Subcutaneous abdominal adipose tissue (tissue), 5 donors: Measurements from ENCODE around the gene GPR107.

Experiments used
- H3K27ac ChIP-seq: one replicate; pipeline ENCODE4 v1.7.0; 2013; ENCODE audit warnings: low read depth, mild to moderate bottlenecking, inconsistent platforms, low read length, moderate library complexity
- H3K27me3 ChIP-seq, 5 donors: one replicate each; pipeline ENCODE4 v1.7.0; 2013; ENCODE audit warnings: low read length in 5 of 5, inconsistent platforms in 1 of 5; ENCODE audit not compliant: control insufficient read depth in 5 of 5, insufficient read depth in 4 of 5
- H3K36me3 ChIP-seq, 5 donors: one replicate each; pipeline ENCODE4 v1.7.0; 2013; ENCODE audit warnings: low read length in 5 of 5; ENCODE audit not compliant: control insufficient read depth in 5 of 5, insufficient read depth in 5 of 5
- H3K4me1 ChIP-seq, 5 donors: one replicate each; pipeline ENCODE4 v1.7.0; 2013; ENCODE audit warnings: low read length in 5 of 5, mild to moderate bottlenecking in 3 of 5, moderate library complexity in 1 of 5; ENCODE audit not compliant: control insufficient read depth in 5 of 5, insufficient read depth in 5 of 5
- H3K4me3 ChIP-seq, 5 donors: one replicate each; pipeline ENCODE4 v1.7.0; 2013; ENCODE audit warnings: low read length in 5 of 5, low read depth in 1 of 5
- H3K9ac ChIP-seq, 5 donors: one replicate each; pipeline ENCODE4 v1.7.0; 2013; ENCODE audit warnings: low read length in 5 of 5, mild to moderate bottlenecking in 4 of 5, moderate library complexity in 3 of 5
- H3K9me3 ChIP-seq, 5 donors: one replicate each; pipeline ENCODE4 v1.7.0; 2013; ENCODE audit warnings: low read length in 5 of 5; ENCODE audit not compliant: control insufficient read depth in 5 of 5
- donor health status: healthy.
- donor health status: healthy.
- donor health status: healthy.
- donor health status: healthy.
- donor health status: healthy.

The GPR107 gene

GRCh38 chr9:130174920-130175321 is 121.2 kb downstream of the GPR107 start:
- peaks cover 0 to 15% (median 12%) of the 10 kb centered on the region in 5 donors for H3K4me1 ChIP-seq
- H3K9ac ChIP-seq = no peak overlapping the region
- no peaks in the 10 kb centered on the region for H3K36me3 ChIP-seq
- H3K27me3 ChIP-seq = peaks cover 0 to 13% (median 10%) of the 10 kb centered on the region in 5 donors
- no peaks in the 10 kb centered on the region for H3K9me3 ChIP-seq
- no peak overlapping the region for H3K27ac ChIP-seq
- H3K4me3 ChIP-seq = no peak overlapping the region

DNA sequence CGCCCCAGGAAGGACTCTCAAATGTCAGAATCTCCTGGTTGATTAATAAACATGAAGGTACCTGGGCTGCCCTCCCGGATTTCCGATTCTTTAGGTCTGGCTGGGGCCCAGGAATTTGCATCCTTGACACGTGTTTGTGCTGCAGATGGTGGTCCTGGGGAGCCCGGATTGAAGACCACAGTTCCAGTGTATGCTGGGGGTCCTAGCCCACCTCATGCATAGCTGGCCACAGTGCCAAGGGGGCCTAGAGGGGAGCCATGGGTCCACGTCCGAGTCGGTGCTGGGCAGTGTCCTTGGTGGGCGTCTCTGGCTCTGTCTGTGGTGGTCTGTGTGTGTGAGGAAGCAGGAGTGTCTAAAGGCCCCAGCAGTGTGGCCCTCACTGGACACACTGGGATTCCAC is 121.6 kb downstream of the GPR107 start:
- Histone ChIP-seq H3K9me3 (no peaks in the 10 kb centered on the region), H3K27ac (no peak overlapping the region), H3K9ac (no peak overlapping the region), H3K4me3 (no peak overlapping the region), H3K36me3 (no peaks in the 10 kb centered on the region), H3K4me1 (peaks cover 0 to 15% (median 12%) of the 10 kb centered on the region in 5 donors), H3K27me3 (peaks cover 0 to 13% (median 10%) of the 10 kb centered on the region in 5 donors)

DNA sequence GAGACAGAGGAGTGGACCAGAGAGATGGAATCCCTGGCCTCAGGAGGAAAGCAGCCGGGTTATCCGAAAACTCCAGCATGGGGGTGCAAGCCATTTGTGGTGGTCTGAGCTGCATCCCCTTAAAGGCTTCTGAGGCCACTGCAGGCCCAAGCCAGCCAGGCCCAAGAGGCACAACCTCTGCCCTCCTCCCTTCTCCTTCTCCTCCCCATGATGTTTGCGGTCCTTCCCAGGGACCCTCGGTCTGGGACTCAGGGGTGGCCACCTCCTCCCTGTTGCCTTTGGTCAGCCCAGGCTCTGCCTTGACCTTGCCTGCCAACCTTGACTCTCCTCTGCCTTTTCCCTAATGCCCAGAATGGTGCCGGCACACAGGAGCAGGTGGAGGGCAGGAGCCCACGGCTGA is 123.1 kb downstream of the GPR107 start:
- no peak overlapping the region for H3K4me3 ChIP-seq
- H3K9me3 ChIP-seq = no peaks in the 10 kb centered on the region
- peaks cover 0 to 11% (median 8%) of the 10 kb centered on the region in 5 donors for H3K4me1 ChIP-seq
- peaks cover 0 to 11% (median 10%) of the 10 kb centered on the region in 5 donors for H3K27me3 ChIP-seq
- H3K36me3 ChIP-seq = no peaks in the 10 kb centered on the region
- no peak overlapping the region for H3K27ac ChIP-seq
- no peak overlapping the region for H3K9ac ChIP-seq

- Histone ChIP-seq H3K4me3 (no peak overlapping the region), H3K27ac (no peak overlapping the region), H3K4me1 (peaks cover 0 to 5% (median 4%) of the 10 kb centered on the region in 5 donors), H3K9me3 (no peaks in the 10 kb centered on the region), H3K36me3 (no peaks in the 10 kb centered on the region), H3K27me3 (peaks cover 0 to 13% (median 9%) of the 10 kb centered on the region in 5 donors), H3K9ac (no peak overlapping the region)
Measured at GRCh38 chr9:130177898-130178805, 124.4 kb downstream of the GPR107 start.

DNA sequence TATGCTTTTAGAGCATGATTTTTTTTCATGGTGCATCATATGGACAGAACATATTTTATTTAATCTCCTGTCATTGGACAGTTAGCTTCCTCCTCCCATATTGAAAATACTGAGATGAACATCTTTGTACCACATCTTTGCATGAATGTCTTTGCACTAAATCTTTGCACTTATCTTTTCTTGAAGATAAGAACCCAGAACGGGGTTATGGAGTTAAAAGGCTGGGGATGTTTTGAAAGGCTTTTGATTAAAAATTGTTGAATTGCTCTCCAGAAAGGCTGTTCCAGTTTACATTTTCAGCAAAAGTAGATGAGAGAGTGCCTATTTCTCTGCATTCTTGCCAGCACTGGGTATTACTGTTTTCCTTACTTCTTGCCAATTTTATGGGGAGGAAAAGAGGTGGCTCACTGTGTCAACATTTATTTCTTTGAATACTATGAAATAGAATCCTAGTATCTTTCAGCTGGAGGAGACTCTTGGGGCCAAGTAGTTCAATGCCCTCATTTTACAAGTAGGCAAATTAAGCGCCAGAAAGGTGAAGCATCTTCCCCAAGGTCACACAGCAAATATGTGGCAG is 125.7 kb downstream of the GPR107 start:
- Histone ChIP-seq H3K9me3 (no peaks in the 10 kb centered on the region), H3K27me3 (peaks cover 0 to 3% (median 0%) of the 10 kb centered on the region in 5 donors), H3K9ac (no peak overlapping the region), H3K27ac (no peak overlapping the region), H3K4me1 (no peaks in the 10 kb centered on the region), H3K36me3 (no peaks in the 10 kb centered on the region), H3K4me3 (no peak overlapping the region)

DNA sequence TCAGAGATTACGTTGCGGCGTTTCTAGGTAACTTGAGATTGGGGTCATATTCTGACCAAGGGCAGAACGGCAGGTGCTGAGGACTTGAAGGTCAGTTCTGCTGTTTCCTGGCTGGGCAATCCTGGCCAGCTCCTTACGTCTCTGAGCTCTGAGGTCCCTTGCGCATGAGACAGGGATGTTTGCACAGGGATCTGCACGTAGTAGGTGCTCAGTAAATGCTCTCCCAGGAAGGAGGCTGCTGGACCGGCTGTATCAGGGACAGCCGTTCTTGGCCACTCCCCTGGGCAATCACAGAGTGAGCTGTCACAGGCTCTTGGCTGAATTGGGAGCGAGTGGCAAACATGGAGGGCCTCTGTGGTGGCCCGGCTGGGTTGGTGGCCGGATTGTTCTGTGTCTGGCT is 126.8 kb downstream of the GPR107 start:
- H3K9ac ChIP-seq = no peak overlapping the region
- H3K4me3 ChIP-seq = no peak overlapping the region
- no peak overlapping the region for H3K27ac ChIP-seq
- H3K36me3 ChIP-seq = no peaks in the 10 kb centered on the region
- H3K9me3 ChIP-seq = no peaks in the 10 kb centered on the region
- peaks cover 0 to 3% (median 0%) of the 10 kb centered on the region in 5 donors for H3K27me3 ChIP-seq
- H3K4me1 ChIP-seq = no peaks in the 10 kb centered on the region

GRCh38 chr9:130181678-130182380 is 128.1 kb downstream of the GPR107 start:
- H3K4me3 ChIP-seq = no peak overlapping the region
- peaks cover 0 to 7% (median 0%) of the 10 kb centered on the region in 5 donors for H3K27me3 ChIP-seq
- H3K9me3 ChIP-seq = no peaks in the 10 kb centered on the region
- H3K27ac ChIP-seq = no peak overlapping the region
- H3K9ac ChIP-seq = no peak overlapping the region
- no peaks in the 10 kb centered on the region for H3K36me3 ChIP-seq
- H3K4me1 ChIP-seq = no peaks in the 10 kb centered on the region

GRCh38 chr9:130182381-130182909 is 128.7 kb downstream of the GPR107 start:
- peaks cover 0 to 5% (median 2%) of the 10 kb centered on the region in 5 donors for H3K4me1 ChIP-seq
- no peaks in the 10 kb centered on the region for H3K36me3 ChIP-seq
- H3K27me3 ChIP-seq = peaks cover 0 to 10% (median 0%) of the 10 kb centered on the region in 5 donors
- no peak overlapping the region for H3K4me3 ChIP-seq
- H3K27ac ChIP-seq = no peak overlapping the region
- H3K9me3 ChIP-seq = no peaks in the 10 kb centered on the region
- no peak overlapping the region for H3K9ac ChIP-seq

- Histone ChIP-seq H3K9me3 (no peaks in the 10 kb centered on the region), H3K27ac (no peak overlapping the region), H3K4me3 (no peak overlapping the region), H3K36me3 (no peaks in the 10 kb centered on the region), H3K4me1 (peaks cover 0 to 6% (median 3%) of the 10 kb centered on the region in 5 donors), H3K9ac (no peak overlapping the region), H3K27me3 (peaks cover 0 to 16% (median 3%) of the 10 kb centered on the region in 5 donors)
Measured at GRCh38 chr9:130183133-130183762, 129.5 kb downstream of the GPR107 start.
